Measurements from ENCODE around the gene EXOG. TPM values are rescaled to one million over a fixed set of nuclear protein-coding genes. Genes with fewer than 3 reads are reported as not detected.
"Not testable (repeated sequence)": the region's sequence is repeated elsewhere in the genome, so short reads cannot be mapped to it uniquely, and the experiment has no call there.

Gene EXOG
- total RNA-seq, 6 experiments from 2014 or later, result 13.9 to 18.8 (median 15.4) TPM

DNA sequence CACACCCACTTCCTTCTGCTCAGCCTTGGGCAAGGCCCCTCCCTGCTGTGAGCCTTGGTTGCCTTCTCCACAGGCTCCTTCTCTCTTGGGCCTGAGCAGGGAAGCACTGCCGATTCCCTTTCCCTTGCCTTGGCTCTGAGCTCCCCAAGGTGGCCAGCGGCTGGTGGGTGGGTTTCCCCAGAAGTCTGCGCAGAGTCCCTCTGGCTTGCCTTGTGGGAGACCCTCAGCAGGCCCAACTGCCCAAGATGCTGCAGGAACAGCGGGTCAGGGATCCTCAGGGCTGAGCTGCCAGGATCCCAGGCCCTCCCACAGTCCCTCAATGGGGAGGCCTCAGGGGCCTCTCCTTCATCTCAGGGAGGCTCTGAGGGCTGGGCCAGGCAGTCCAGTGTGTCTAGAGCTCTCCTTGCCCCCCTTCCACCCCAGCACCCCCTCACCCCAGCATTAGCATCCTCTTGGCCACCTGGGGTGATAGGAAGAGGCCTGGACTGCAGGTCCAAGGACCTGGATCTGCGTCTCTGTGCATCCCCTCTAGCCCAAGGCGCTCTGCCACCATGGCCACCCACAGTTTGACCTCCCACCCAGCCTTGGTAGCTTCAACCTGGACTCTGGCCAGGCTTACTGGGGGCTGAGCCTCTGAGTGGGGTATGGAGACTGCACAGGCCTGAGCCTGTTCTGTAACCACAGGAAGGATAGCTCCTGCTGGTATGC lies 68.6 kb downstream of the EXOG start:
- Mint-ChIP-seq H3K27me3 (ENCODE audit: insufficient read depth) (peaks cover 11% of the 10 kb centered on the region), H3K9me3 (no peaks in the 10 kb centered on the region), H3K4me1 (ENCODE audit: low read depth) (no peaks in the 10 kb centered on the region), H3K4me3 (no peak overlapping the region), H3K27ac (no peak overlapping the region), H3K36me3 (ENCODE audit: low read depth) (no peaks in the 10 kb centered on the region)
- no peak for DNase-seq
- TF ChIP-seq, protein P1, sequence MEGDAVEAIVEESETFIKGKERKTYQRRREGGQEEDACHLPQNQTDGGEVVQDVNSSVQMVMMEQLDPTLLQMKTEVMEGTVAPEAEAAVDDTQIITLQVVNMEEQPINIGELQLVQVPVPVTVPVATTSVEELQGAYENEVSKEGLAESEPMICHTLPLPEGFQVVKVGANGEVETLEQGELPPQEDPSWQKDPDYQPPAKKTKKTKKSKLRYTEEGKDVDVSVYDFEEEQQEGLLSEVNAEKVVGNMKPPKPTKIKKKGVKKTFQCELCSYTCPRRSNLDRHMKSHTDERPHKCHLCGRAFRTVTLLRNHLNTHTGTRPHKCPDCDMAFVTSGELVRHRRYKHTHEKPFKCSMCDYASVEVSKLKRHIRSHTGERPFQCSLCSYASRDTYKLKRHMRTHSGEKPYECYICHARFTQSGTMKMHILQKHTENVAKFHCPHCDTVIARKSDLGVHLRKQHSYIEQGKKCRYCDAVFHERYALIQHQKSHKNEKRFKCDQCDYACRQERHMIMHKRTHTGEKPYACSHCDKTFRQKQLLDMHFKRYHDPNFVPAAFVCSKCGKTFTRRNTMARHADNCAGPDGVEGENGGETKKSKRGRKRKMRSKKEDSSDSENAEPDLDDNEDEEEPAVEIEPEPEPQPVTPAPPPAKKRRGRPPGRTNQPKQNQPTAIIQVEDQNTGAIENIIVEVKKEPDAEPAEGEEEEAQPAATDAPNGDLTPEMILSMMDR (IDR thresholded peaks at IDR 0.05), result no peak

DNA sequence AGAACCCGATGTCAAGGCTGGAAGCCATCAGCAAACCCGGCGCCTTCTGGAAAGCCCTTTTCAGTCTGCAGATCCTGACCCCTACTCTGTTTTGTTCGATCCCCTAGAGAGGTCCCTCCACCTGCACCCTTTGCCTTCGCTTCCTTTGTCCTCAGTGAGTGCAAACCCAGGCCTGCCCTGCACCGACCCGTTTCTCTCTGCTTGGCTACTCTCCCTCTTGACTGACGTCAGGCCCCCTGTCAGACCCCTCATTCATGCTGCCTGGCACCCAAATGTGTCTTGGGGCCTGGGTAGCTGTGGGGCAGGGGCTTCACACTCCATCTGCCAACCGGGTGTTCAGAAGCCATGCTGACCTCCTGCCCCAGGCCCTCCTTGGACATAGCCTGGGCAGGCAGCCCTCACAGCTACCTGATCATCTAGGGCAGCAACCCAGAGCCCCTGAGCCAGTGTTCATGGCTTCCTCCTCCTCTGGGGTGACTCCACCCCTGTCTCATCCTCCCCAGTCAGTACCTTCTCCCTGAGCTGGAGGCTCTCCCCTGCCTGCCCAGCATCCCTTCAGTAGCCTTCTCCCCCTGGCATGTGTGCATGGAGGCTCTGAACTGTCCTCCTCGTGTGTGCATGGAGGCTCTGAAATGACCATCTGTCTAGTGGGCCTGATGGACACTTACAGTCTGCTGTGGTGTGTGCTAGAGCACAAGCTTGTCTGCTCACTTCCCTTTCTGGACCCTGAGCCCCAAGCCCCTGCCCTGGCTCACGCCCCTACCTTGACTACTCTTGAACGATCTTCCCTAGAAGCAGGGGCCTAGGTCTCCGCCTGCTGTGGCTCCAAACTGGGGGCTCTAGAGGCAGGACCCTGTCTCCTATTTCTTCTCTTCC lies 69.4 kb downstream of the EXOG start:
- Mint-ChIP-seq H3K9me3 (no peaks in the 10 kb centered on the region), H3K27ac (no peak overlapping the region), H3K4me1 (ENCODE audit: low read depth) (no peaks in the 10 kb centered on the region), H3K36me3 (ENCODE audit: low read depth) (no peaks in the 10 kb centered on the region), H3K27me3 (ENCODE audit: insufficient read depth) (peaks cover 11% of the 10 kb centered on the region), H3K4me3 (no peak overlapping the region)
- DNase-seq, result no peak
- TF ChIP-seq, protein P1 (IDR thresholded peaks at IDR 0.05), result no peak

DNA sequence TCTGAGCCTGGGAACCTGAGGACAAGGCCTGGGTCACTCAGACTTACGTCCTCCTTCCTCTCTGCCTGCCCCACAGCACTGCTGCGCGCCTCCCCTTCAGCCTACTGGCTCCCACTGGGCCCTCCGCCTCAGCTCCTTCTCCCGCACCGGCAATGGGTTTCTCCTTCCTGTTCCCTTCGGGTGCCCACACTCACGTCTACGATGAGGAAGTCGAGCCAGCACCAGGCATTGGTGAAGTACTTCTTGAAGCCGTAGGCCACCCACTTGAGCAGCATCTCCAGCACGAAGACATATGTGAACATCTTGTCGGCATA lies 70.0 kb downstream of the EXOG start:
- Mint-ChIP-seq H3K27me3 (ENCODE audit: insufficient read depth) (peaks cover 11% of the 10 kb centered on the region), H3K36me3 (ENCODE audit: low read depth) (no peaks in the 10 kb centered on the region), H3K27ac (no peak overlapping the region), H3K9me3 (no peaks in the 10 kb centered on the region), H3K4me3 (no peak overlapping the region), H3K4me1 (ENCODE audit: low read depth) (no peaks in the 10 kb centered on the region)
- TF ChIP-seq, protein P1 (IDR thresholded peaks at IDR 0.05), result no peak
- no peak for DNase-seq

DNA sequence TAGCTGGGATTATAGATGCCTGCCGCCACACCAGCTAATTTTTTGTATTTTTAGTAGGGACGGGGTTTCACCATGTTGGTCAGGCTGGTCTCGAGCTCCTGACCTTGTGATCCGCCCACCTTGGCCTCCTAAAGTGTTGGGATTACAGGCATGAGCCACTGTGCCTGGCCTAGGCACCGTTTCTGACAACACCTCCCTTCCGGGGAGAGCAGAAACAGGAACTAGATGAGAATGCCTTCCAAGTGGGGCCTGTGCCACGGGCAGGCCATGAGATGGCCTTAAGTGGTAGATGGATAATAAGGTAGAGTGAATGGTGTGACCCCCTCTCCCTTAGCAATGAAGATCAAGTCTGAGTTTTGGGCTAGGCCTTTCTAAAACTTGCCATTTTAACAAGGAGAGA lies 70.7 kb downstream of the EXOG start:
- H3K27me3 Mint-ChIP-seq (ENCODE audit: insufficient read depth); H3K27ac Mint-ChIP-seq; H3K4me3 Mint-ChIP-seq; H3K9me3 Mint-ChIP-seq; H3K36me3 Mint-ChIP-seq (ENCODE audit: low read depth); DNase-seq; H3K4me1 Mint-ChIP-seq (ENCODE audit: low read depth): not testable (repeated sequence)

DNA sequence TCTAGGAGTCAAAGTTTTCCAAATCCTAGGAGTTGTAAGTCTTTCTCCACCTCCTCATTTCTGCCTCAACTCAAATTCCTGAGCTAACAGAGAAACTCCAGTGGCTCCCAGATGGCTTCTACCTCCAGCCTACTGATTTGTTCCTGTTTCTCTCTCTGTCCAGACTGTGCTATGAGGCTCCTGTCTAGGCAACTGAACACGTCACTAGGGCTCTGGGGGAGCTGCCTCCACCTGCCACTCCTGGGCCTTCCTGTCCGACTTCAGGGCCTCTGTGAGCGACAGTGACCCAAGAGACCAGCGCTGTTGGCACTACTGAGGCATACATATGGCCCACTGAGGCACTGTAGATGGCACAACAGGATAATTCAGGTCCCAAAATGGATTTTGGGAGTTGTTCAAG lies 71.4 kb downstream of the EXOG start:
- peaks cover 6% of the 10 kb centered on the region for H3K27me3 Mint-ChIP-seq (ENCODE audit: insufficient read depth)
- TF ChIP-seq, protein P1 (IDR thresholded peaks at IDR 0.05), result no peak
- H3K4me1 Mint-ChIP-seq (ENCODE audit: low read depth), result no peaks in the 10 kb centered on the region
- no peak overlapping the region for H3K27ac Mint-ChIP-seq
- no peak overlapping the region for H3K4me3 Mint-ChIP-seq
- H3K36me3 Mint-ChIP-seq (ENCODE audit: low read depth), result no peaks in the 10 kb centered on the region
- no peak for DNase-seq
- H3K9me3 Mint-ChIP-seq, result no peaks in the 10 kb centered on the region

DNA sequence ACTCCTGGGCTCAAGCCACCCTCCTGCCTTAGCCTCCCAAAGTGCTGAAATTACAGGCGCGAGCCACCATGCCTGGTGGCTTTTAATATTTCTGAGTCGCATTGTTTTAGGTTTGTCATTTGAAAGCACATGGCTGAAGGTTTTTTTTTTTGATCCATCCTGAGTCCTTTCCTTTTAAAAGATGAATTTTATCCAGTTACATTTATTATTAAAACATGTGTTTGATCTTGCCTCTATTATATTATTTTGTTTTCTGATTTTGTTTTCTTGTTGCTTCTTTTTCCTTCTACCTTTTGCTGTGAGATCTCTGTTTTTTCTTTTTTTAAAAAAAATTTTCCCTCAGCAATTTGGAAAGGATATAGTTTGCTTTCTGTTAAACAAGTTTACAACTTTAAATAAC lies 77.0 kb downstream of the EXOG start:
- no peaks in the 10 kb centered on the region for H3K4me1 Mint-ChIP-seq (ENCODE audit: low read depth)
- peaks cover 6% of the 10 kb centered on the region; the same call in 1 of the 2 replicates for H3K9me3 Mint-ChIP-seq
- TF ChIP-seq, protein P1 (IDR thresholded peaks at IDR 0.05), result no peak
- no peak overlapping the region for H3K27ac Mint-ChIP-seq
- H3K36me3 Mint-ChIP-seq (ENCODE audit: low read depth), result no peaks in the 10 kb centered on the region
- H3K4me3 Mint-ChIP-seq, result no peak overlapping the region
- H3K27me3 Mint-ChIP-seq (ENCODE audit: insufficient read depth), result peaks cover 8% of the 10 kb centered on the region
- no peak for DNase-seq
